Breast epithelium (tissue), 3 donors: Measurements from ENCODE around the gene SMIM24.

Experiments used
- POLR2A ChIP-seq: fragments of 450-650 bp; IDR thresholded peaks from one replicate; pipeline ENCODE4 v1.6.1; 2016; ENCODE audit warnings: antibody characterized with exemption, mild to moderate bottlenecking, moderate library complexity
- POLR2AphosphoS5 ChIP-seq, 3 donors: sonication (generic); formaldehyde crosslinking; IDR thresholded peaks; one replicate each; pipeline ENCODE4 v1.6.1; 2017; ENCODE audit warnings: antibody characterized with exemption in 3 of 3
- TF ChIP-seq, protein P1 (sequence below), 3 donors: fragments of 450-650 bp; IDR thresholded peaks; one replicate each; pipeline ENCODE4 v1.5.1; 2016 to 2017; ENCODE audit warnings: antibody characterized with exemption in 3 of 3, mild to moderate bottlenecking in 3 of 3, moderate library complexity in 3 of 3

DNA sequence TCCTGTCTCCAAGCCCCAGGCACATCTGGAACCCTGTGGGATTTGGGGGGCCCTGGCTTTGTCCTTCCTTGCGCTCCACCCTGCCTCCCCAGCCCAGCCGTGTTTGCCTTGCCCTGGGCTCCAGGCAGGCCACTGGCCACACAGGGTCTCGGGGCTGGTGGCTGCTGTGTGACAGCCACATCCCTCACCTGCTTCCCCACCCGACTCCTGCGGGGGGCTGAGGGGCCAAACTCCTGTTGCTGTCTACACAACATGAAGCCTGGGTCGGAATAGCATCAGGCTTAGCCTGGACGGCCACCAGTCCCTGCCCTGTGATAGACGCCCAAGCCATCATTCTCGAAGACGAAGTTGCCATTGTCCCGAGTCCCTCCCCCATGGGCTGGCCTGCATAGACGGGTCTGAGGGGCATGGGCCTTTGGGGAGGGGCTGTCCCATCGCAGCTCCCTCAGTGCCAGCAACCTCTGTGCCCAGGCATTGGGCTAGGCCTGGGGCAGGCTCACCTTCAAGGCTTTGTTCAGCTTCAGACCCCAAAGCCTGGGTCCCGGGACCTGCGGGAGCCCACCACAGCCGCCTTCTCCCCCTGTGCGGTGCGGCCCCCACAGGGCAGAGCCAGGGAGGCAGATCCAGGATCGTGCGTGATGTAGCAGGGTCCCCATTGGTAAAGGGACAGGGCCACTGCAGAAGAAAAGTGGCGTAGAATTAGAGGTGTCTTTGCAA, 43.2 kb upstream of the SMIM24 start:
- no peak for TF ChIP-seq POLR2A
- TF ChIP-seq POLR2AphosphoS5 (IDR thresholded peaks at IDR 0.05), result no peak
- TF ChIP-seq, protein P1, sequence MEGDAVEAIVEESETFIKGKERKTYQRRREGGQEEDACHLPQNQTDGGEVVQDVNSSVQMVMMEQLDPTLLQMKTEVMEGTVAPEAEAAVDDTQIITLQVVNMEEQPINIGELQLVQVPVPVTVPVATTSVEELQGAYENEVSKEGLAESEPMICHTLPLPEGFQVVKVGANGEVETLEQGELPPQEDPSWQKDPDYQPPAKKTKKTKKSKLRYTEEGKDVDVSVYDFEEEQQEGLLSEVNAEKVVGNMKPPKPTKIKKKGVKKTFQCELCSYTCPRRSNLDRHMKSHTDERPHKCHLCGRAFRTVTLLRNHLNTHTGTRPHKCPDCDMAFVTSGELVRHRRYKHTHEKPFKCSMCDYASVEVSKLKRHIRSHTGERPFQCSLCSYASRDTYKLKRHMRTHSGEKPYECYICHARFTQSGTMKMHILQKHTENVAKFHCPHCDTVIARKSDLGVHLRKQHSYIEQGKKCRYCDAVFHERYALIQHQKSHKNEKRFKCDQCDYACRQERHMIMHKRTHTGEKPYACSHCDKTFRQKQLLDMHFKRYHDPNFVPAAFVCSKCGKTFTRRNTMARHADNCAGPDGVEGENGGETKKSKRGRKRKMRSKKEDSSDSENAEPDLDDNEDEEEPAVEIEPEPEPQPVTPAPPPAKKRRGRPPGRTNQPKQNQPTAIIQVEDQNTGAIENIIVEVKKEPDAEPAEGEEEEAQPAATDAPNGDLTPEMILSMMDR (IDR thresholded peaks at IDR 0.05), result no peak
